Large intestine (tissue), 3 donors: ENCODE measurements around the gene CPLANE1. TPM values are rescaled to one million over a fixed set of nuclear protein-coding genes. Genes with fewer than 3 reads are reported as not detected.
A peak's percentile ranks its signal among the peaks of the same experiment; 100 is the strongest.
"Not testable (repeated sequence)": the region's sequence is repeated elsewhere in the genome, so short reads cannot be mapped to it uniquely, and the experiment has no call there.

Source experiments
- DNase-seq, 2 donors: peaks; one replicate each; pipeline versions ENCODE4 v3.0.0 to v3.0.0-alpha.2; 2013
- H3K27ac ChIP-seq: one replicate; pipeline ENCODE4 v1.5.1; 2013; ENCODE audit warnings: low read length
- H3K27me3 ChIP-seq: 2 replicates; pipeline ENCODE4 v1.6.1; 2013; ENCODE audit warnings: low read length; ENCODE audit not compliant: control insufficient read depth, insufficient read depth
- H3K36me3 ChIP-seq: 2 replicates; pipeline ENCODE4 v1.6.1; 2013; ENCODE audit warnings: low read length; ENCODE audit not compliant: control insufficient read depth, insufficient read depth
- H3K4me1 ChIP-seq: one replicate; pipeline ENCODE4 v1.6.1; 2013; ENCODE audit warnings: low read length; ENCODE audit not compliant: control insufficient read depth, insufficient read depth
- H3K4me3 ChIP-seq: one replicate; pipeline ENCODE4 v1.5.1; 2013; ENCODE audit warnings: low read length
- H3K9me3 ChIP-seq: one replicate; pipeline ENCODE4 v1.6.1; 2013; ENCODE audit warnings: mild to moderate bottlenecking, low read depth, low read length, moderate library complexity; ENCODE audit not compliant: control insufficient read depth
- WGBS: methylation state at CpG from one replicate; pipeline ENCODE4 v1.1.5; 2013; ENCODE audit warnings: low lambda C conversion rate; ENCODE audit not compliant: insufficient coverage; 5-methylcytosine and 5-hydroxymethylcytosine counted together
- polyA plus RNA-seq: library from polyadenylated mRNA; unstranded; fragments of 120-200 nt; gene quantifications from one replicate; pipeline ENCODE4 v1.2.1, GENCODE V29; 2013

Gene CPLANE1
- polyA plus RNA-seq, 1 donor, result 11.7 TPM

- Histone ChIP-seq H3K27ac (no peak overlapping the region), H3K36me3 (peaks cover 29% of the 10 kb centered on the region), H3K4me3 (no peak overlapping the region), H3K27me3 (no peaks in the 10 kb centered on the region), H3K4me1 (no peaks in the 10 kb centered on the region), H3K9me3 (no peaks in the 10 kb centered on the region)
- 85% methylated on average over 3 of the region's 4 CpGs for WGBS
- no peak for DNase-seq
Measured at GRCh38 chr5:37184748-37185364, 64.3 kb downstream of the CPLANE1 start.

- no peak for DNase-seq
- H3K9me3 ChIP-seq, result no peaks in the 10 kb centered on the region
- peaks cover 30% of the 10 kb centered on the region for H3K36me3 ChIP-seq
- H3K27ac ChIP-seq, result no peak overlapping the region
- no peaks in the 10 kb centered on the region for H3K4me1 ChIP-seq
- H3K27me3 ChIP-seq, result no peaks in the 10 kb centered on the region
- no CpG with 5 or more reads among the region's 1 CpG for WGBS
- H3K4me3 ChIP-seq, result no peak overlapping the region
Measured at GRCh38 chr5:37182667-37183066, 66.5 kb downstream of the CPLANE1 start.

- peaks cover 57% of the 10 kb centered on the region for H3K36me3 ChIP-seq
- DNase-seq, result no peak
- WGBS, result no CpG with 5 or more reads among the region's 3 CpGs
- H3K9me3 ChIP-seq, result no peaks in the 10 kb centered on the region
- no peak overlapping the region for H3K27ac ChIP-seq
- no peak overlapping the region for H3K4me3 ChIP-seq
- H3K4me1 ChIP-seq, result no peaks in the 10 kb centered on the region
- no peaks in the 10 kb centered on the region for H3K27me3 ChIP-seq
Measured at GRCh38 chr5:37174928-37175327, 74.2 kb downstream of the CPLANE1 start.

- no peaks in the 10 kb centered on the region for H3K4me1 ChIP-seq
- DNase-seq, result no peak
- H3K27ac ChIP-seq, result no peak overlapping the region
- H3K4me3 ChIP-seq, result no peak overlapping the region
- no peaks in the 10 kb centered on the region for H3K9me3 ChIP-seq
- no peaks in the 10 kb centered on the region for H3K27me3 ChIP-seq
- WGBS, result 100% methylated on average over 1 of the region's 2 CpGs
- H3K36me3 ChIP-seq, result peaks cover 65% of the 10 kb centered on the region
Measured at GRCh38 chr5:37172957-37173356, 76.2 kb downstream of the CPLANE1 start.

GRCh38 chr5:37170856-37171255 is 78.3 kb downstream of the CPLANE1 start:
- Histone ChIP-seq H3K27me3 (no peaks in the 10 kb centered on the region), H3K27ac (no peak overlapping the region), H3K9me3 (no peaks in the 10 kb centered on the region), H3K36me3 (peaks cover 64% of the 10 kb centered on the region), H3K4me3 (no peak overlapping the region), H3K4me1 (no peaks in the 10 kb centered on the region)
- 100% methylated on average over 1 of the region's 6 CpGs for whole genome bisulfite sequencing
- DNase-seq, result no peak

GRCh38 chr5:37166197-37166596 is 83.0 kb downstream of the CPLANE1 start:
- no peak overlapping the region for H3K4me3 ChIP-seq
- WGBS, result 50% methylated on average over 2 of the region's 3 CpGs
- peaks cover 47% of the 10 kb centered on the region for H3K36me3 ChIP-seq

GRCh38 chr5:37165761-37166160 is 83.4 kb downstream of the CPLANE1 start:
- peak in 1 of 2 donors; percentile 24 for DNase-seq
- Histone ChIP-seq H3K4me3 (no peak overlapping the region), H3K4me1 (no peaks in the 10 kb centered on the region), H3K27me3 (no peaks in the 10 kb centered on the region), H3K36me3 (peaks cover 43% of the 10 kb centered on the region), H3K27ac (no peak overlapping the region), H3K9me3 (no peaks in the 10 kb centered on the region)
- WGBS, result 71% methylated on average over 1 of the region's 1 CpG

More at GRCh38 chr5:37166197-37166596, 83.0 kb downstream of the CPLANE1 start:
- Histone ChIP-seq H3K4me1 (no peaks in the 10 kb centered on the region), H3K27ac (no peak overlapping the region), H3K9me3 (no peaks in the 10 kb centered on the region), H3K27me3 (no peaks in the 10 kb centered on the region)
- DNase-seq, result peak in 1 of 2 donors; percentile 26

GRCh38 chr5:37153661-37154060 is 95.5 kb downstream of the CPLANE1 start:
- no CpG with 5 or more reads among the region's 3 CpGs for WGBS
- Histone ChIP-seq H3K9me3 (no peaks in the 10 kb centered on the region), H3K27me3 (no peaks in the 10 kb centered on the region), H3K4me1 (no peaks in the 10 kb centered on the region), H3K4me3 (no peak overlapping the region), H3K36me3 (peaks cover 65% of the 10 kb centered on the region), H3K27ac (no peak overlapping the region)
- no peak for DNase-seq

- Histone ChIP-seq H3K4me1 (no peaks in the 10 kb centered on the region), H3K27me3 (no peaks in the 10 kb centered on the region), H3K9me3 (peaks cover 7% of the 10 kb centered on the region), H3K4me3 (no peak overlapping the region), H3K27ac (no peak overlapping the region), H3K36me3 (peaks cover 39% of the 10 kb centered on the region)
- WGBS, result no CpG with 5 or more reads among the region's 1 CpG
- no peak for DNase-seq
Measured at GRCh38 chr5:37146896-37147295, 102.3 kb downstream of the CPLANE1 start.

- Histone ChIP-seq H3K4me1 (no peaks in the 10 kb centered on the region), H3K4me3 (no peak overlapping the region), H3K27ac (no peak overlapping the region), H3K36me3 (peaks cover 30% of the 10 kb centered on the region), H3K27me3 (no peaks in the 10 kb centered on the region), H3K9me3 (peaks cover 5% of the 10 kb centered on the region)
- DNase-seq, result no peak
- no CpG with 5 or more reads among the region's 2 CpGs for WGBS
Measured at GRCh38 chr5:37136694-37137093, 112.5 kb downstream of the CPLANE1 start.

- not testable (repeated sequence) for H3K9me3 ChIP-seq, H3K27ac ChIP-seq, H3K4me3 ChIP-seq, H3K27me3 ChIP-seq, DNase-seq, H3K4me1 ChIP-seq
- peaks cover 27% of the 10 kb centered on the region for H3K36me3 ChIP-seq
- WGBS, result 100% methylated on average over 2 of the region's 6 CpGs
Measured at GRCh38 chr5:37135312-37135711, 113.9 kb downstream of the CPLANE1 start.
